ENCODE data around the gene PPP1R36. TPM values are rescaled to one million over a fixed set of nuclear protein-coding genes. Genes with fewer than 3 reads are reported as not detected.

PPP1R36 gene
- total and polyA plus RNA-seq, 2 donors (not counting 1 experiment from before 2014, with no cell fraction given), result 0.87 to 1.3 TPM

DNA sequence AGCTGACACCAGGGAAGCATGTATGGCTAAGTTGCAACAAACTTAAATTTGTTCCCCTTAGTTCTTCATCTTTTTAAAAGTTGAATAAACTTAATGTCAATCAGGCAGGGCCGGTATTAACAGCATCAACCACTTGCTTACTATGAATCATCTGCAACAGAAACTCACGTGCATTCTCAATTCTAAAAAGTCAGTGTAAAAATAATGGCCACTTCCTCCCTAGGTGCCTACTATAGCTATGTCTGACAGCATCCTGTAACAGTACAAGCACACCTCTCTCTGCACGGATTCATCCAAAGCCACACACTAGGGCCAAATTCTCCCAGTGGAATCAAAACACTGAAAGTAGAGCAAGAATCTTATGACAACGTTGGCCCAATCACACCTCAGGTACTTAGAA is 48.6 kb downstream of the PPP1R36 start:
- DNase-seq (ENCODE audit: low read depth in 2 of 2), result no peak
- Histone ChIP-seq H3K79me2 (ENCODE audit: control insufficient read depth, insufficient read depth, low read length) (no peaks in the 10 kb centered on the region), H3K27ac (ENCODE audit: insufficient read depth, low read length) (no peak overlapping the region), H3K9ac (ENCODE audit: insufficient read depth, low read length) (no peak overlapping the region), H3K4me3 (replicated peaks in 1 of 4; ENCODE audit: control extremely low read depth in 1 of 4, insufficient read depth in 1 of 4, low read depth in 3 of 4, low read length in 4 of 4) (no peak overlapping the region), H4K20me1 (ENCODE audit: control insufficient read depth, extremely low read depth, insufficient read depth, low read length) (no peaks in the 10 kb centered on the region), H3K4me1 (ENCODE audit: control insufficient read depth, extremely low read depth, insufficient read depth, low read length) (no peaks in the 10 kb centered on the region), H3K36me3 (ENCODE audit: control insufficient read depth, insufficient read depth, low read length) (no peaks in the 10 kb centered on the region), H3K9me3 (ENCODE audit: control insufficient read depth, insufficient read depth, low read depth, low read length) (no peaks in the 10 kb centered on the region), H3K4me2 (ENCODE audit: extremely low read depth, insufficient read depth, low read length) (no peak overlapping the region), H2AFZ (ENCODE audit: low read length) (no peak overlapping the region), H3K27me3 (ENCODE audit: control insufficient read depth, insufficient read depth, low read length) (no peaks in the 10 kb centered on the region)
- no peak for TF ChIP-seq EZH2 (IDR thresholded peaks at IDR 0.05; ENCODE audit: low read length, missing control alignments)
- TF ChIP-seq, protein P1, sequence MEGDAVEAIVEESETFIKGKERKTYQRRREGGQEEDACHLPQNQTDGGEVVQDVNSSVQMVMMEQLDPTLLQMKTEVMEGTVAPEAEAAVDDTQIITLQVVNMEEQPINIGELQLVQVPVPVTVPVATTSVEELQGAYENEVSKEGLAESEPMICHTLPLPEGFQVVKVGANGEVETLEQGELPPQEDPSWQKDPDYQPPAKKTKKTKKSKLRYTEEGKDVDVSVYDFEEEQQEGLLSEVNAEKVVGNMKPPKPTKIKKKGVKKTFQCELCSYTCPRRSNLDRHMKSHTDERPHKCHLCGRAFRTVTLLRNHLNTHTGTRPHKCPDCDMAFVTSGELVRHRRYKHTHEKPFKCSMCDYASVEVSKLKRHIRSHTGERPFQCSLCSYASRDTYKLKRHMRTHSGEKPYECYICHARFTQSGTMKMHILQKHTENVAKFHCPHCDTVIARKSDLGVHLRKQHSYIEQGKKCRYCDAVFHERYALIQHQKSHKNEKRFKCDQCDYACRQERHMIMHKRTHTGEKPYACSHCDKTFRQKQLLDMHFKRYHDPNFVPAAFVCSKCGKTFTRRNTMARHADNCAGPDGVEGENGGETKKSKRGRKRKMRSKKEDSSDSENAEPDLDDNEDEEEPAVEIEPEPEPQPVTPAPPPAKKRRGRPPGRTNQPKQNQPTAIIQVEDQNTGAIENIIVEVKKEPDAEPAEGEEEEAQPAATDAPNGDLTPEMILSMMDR (conservative IDR thresholded peaks at IDR 0.05 in 1 of 2, IDR thresholded peaks at IDR 0.05 in 1 of 2; ENCODE audit: low read depth in 1 of 2, low read length in 2 of 2), result no peak

DNA sequence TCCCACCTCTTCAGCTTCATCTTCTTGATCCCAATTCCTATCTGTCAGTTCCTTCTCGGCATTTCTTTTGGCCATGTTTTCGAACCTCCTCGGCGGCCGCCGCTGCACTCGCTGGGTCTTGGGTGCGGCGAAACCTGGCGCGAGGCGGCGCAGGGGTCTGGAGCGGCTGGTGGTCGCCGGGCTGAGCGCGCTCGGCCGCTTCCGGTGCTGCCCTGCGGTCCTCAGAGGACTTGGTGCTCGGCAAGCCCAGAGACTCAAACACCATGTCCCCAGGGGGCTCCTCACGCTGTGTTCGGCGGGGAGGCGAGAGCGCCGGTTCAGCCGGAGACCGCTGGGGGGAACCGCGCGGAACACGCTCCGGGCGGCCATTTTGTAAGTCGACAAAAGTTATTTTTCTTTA is 51.8 kb downstream of the PPP1R36 start:
- no peaks in the 10 kb centered on the region for H3K36me3 ChIP-seq (ENCODE audit: control insufficient read depth, insufficient read depth, low read length)
- H3K79me2 ChIP-seq (ENCODE audit: control insufficient read depth, insufficient read depth, low read length), result no peaks in the 10 kb centered on the region
- H4K20me1 ChIP-seq (ENCODE audit: control insufficient read depth, extremely low read depth, insufficient read depth, low read length), result no peaks in the 10 kb centered on the region
- DNase-seq (ENCODE audit: low read depth in 2 of 2), result no peak
- H3K27ac ChIP-seq (ENCODE audit: insufficient read depth, low read length), result no peak overlapping the region
- H3K9me3 ChIP-seq (ENCODE audit: control insufficient read depth, insufficient read depth, low read depth, low read length), result no peaks in the 10 kb centered on the region
- H2AFZ ChIP-seq (ENCODE audit: low read length), result no peak overlapping the region
- H3K27me3 ChIP-seq (ENCODE audit: control insufficient read depth, insufficient read depth, low read length), result no peaks in the 10 kb centered on the region
- TF ChIP-seq, protein P1 (conservative IDR thresholded peaks at IDR 0.05 in 1 of 2, IDR thresholded peaks at IDR 0.05 in 1 of 2; ENCODE audit: low read depth in 1 of 2, low read length in 2 of 2), result no peak
- no peak for TF ChIP-seq EZH2 (IDR thresholded peaks at IDR 0.05; ENCODE audit: low read length, missing control alignments)
- no peaks in the 10 kb centered on the region for H3K4me1 ChIP-seq (ENCODE audit: control insufficient read depth, extremely low read depth, insufficient read depth, low read length)
- no peak overlapping the region for H3K9ac ChIP-seq (ENCODE audit: insufficient read depth, low read length)
- no peak overlapping the region for H3K4me2 ChIP-seq (ENCODE audit: extremely low read depth, insufficient read depth, low read length)
- peak overlapping the region in 1 of 4 experiments; percentile 22 for H3K4me3 ChIP-seq (replicated peaks in 1 of 4; ENCODE audit: control extremely low read depth in 1 of 4, insufficient read depth in 1 of 4, low read depth in 3 of 4, low read length in 4 of 4)

DNA sequence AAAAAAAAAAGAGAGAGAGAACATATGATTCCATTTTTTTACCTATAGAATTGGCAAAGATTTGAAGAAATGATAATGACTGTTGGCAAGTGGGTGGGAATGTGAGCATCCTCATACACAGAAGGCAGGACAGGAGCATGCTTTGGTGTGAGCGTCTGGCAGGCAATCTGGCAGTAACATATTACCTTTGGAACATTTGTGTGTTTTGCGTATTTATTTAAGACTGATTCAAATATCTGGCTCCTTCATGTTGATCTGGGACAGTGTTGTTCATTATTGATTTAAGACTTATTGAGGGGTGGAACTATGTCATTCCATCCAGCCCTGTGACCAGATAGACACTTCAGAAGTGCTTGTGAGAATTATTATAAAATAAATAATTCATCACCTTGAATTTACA is 53.1 kb downstream of the PPP1R36 start:
- no peak overlapping the region for H3K4me2 ChIP-seq (ENCODE audit: extremely low read depth, insufficient read depth, low read length)
- no peak overlapping the region for H3K27ac ChIP-seq (ENCODE audit: insufficient read depth, low read length)
- H3K4me1 ChIP-seq (ENCODE audit: control insufficient read depth, extremely low read depth, insufficient read depth, low read length), result no peaks in the 10 kb centered on the region
- H3K27me3 ChIP-seq (ENCODE audit: control insufficient read depth, insufficient read depth, low read length), result no peaks in the 10 kb centered on the region
- no peak for TF ChIP-seq EZH2 (IDR thresholded peaks at IDR 0.05; ENCODE audit: low read length, missing control alignments)
- TF ChIP-seq, protein P1 (conservative IDR thresholded peaks at IDR 0.05 in 1 of 2, IDR thresholded peaks at IDR 0.05 in 1 of 2; ENCODE audit: low read depth in 1 of 2, low read length in 2 of 2), result no peak
- no peaks in the 10 kb centered on the region for H4K20me1 ChIP-seq (ENCODE audit: control insufficient read depth, extremely low read depth, insufficient read depth, low read length)
- H3K79me2 ChIP-seq (ENCODE audit: control insufficient read depth, insufficient read depth, low read length), result no peaks in the 10 kb centered on the region
- H2AFZ ChIP-seq (ENCODE audit: low read length), result no peak overlapping the region
- no peak for DNase-seq (ENCODE audit: low read depth in 2 of 2)
- H3K4me3 ChIP-seq (replicated peaks in 1 of 4; ENCODE audit: control extremely low read depth in 1 of 4, insufficient read depth in 1 of 4, low read depth in 3 of 4, low read length in 4 of 4), result no peak overlapping the region
- H3K9ac ChIP-seq (ENCODE audit: insufficient read depth, low read length), result no peak overlapping the region
- no peaks in the 10 kb centered on the region for H3K36me3 ChIP-seq (ENCODE audit: control insufficient read depth, insufficient read depth, low read length)
- H3K9me3 ChIP-seq (ENCODE audit: control insufficient read depth, insufficient read depth, low read depth, low read length), result no peaks in the 10 kb centered on the region

All from fibroblast of lung (primary cell).